ENCODE results near the gene NOL9. TPM values are rescaled to one million over a fixed set of nuclear protein-coding genes. Genes with fewer than 3 reads are reported as not detected.

The NOL9 gene
- polyA plus RNA-seq, 3 donors = 3.7 to 11.5 (median 7.6) TPM

DNA sequence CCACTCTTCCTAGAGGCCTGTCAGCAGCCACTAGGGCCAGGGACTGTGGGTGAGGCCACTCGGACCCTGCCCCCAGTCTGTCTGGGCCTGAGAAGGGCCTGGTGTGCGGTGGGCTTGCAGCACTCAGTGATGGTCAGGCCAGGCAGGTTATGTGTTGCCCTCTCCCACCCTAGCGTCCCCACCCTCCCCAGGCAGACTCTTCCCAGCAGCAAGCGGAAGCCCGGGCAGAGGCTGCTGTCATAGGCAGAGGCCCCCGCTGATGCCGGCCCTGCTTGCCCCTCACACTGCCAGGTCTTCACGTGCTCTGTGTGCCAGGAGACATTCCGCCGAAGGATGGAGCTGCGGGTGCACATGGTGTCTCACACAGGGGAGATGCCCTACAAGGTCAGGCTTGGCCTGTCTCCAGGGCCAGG, 32.1 kb upstream of the NOL9 start:
- Histone ChIP-seq H4K20me1 (ENCODE audit: insufficient read depth, low read length) (peaks cover 97% of the 10 kb centered on the region), H3K9me3 (replicated peaks in 1 of 2; ENCODE audit: control insufficient read depth in 1 of 2, insufficient read depth in 1 of 2, low read length in 2 of 2) (no peaks in the 10 kb centered on the region), H3K4me1 (ENCODE audit: control insufficient read depth in 1 of 2, insufficient read depth in 2 of 2, low read length in 2 of 2) (peaks cover 31 to 33% of the 10 kb centered on the region in 2 donors), H3K36me3 (replicated peaks in 1 of 2; ENCODE audit: control insufficient read depth in 1 of 2, insufficient read depth in 2 of 2, low read length in 2 of 2) (peaks cover 47 to 62% of the 10 kb centered on the region in 2 donors), H3K79me2 (ENCODE audit: insufficient read depth, low read length) (peaks cover 32% of the 10 kb centered on the region), H3K27ac (ENCODE audit: low read depth in 1 of 2, low read length in 2 of 2) (no peak overlapping the region), H3K4me3 (replicated peaks in 1 of 3; ENCODE audit: low read depth in 2 of 3, low read length in 3 of 3) (no peak overlapping the region), H3K27me3 (ENCODE audit: control insufficient read depth in 2 of 2, insufficient read depth in 2 of 2, low read length in 2 of 2) (no peaks in the 10 kb centered on the region), H3K9ac (ENCODE audit: insufficient read depth, low read length, poor library complexity, severe bottlenecking) (no peak overlapping the region), H3K4me2 (replicated peaks; ENCODE audit: extremely low read depth, low read length, poor library complexity, severe bottlenecking) (no peak overlapping the region), H2AFZ (ENCODE audit: insufficient read depth, low read depth, low read length, poor library complexity, severe bottlenecking) (no peak overlapping the region)
- 97% methylated on average over 11 of the region's 11 CpGs for WGBS (ENCODE audit: insufficient coverage)
- intact Hi-C loops (cut with micrococcal nuclease) = no loop called here
- Mint-ChIP-seq H3K9me3 (no peaks in the 10 kb centered on the region), H3K4me3 (no peak overlapping the region), H3K36me3 (peaks cover 43 to 55% of the 10 kb centered on the region in 2 donors), H3K27me3 (ENCODE audit: low read depth in 3 of 3) (no peaks in the 10 kb centered on the region), H3K4me1 (peaks cover 38% of the 10 kb centered on the region), H3K27ac (no peak overlapping the region)
- TF ChIP-seq, protein P1, sequence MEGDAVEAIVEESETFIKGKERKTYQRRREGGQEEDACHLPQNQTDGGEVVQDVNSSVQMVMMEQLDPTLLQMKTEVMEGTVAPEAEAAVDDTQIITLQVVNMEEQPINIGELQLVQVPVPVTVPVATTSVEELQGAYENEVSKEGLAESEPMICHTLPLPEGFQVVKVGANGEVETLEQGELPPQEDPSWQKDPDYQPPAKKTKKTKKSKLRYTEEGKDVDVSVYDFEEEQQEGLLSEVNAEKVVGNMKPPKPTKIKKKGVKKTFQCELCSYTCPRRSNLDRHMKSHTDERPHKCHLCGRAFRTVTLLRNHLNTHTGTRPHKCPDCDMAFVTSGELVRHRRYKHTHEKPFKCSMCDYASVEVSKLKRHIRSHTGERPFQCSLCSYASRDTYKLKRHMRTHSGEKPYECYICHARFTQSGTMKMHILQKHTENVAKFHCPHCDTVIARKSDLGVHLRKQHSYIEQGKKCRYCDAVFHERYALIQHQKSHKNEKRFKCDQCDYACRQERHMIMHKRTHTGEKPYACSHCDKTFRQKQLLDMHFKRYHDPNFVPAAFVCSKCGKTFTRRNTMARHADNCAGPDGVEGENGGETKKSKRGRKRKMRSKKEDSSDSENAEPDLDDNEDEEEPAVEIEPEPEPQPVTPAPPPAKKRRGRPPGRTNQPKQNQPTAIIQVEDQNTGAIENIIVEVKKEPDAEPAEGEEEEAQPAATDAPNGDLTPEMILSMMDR (IDR thresholded peaks at IDR 0.05) = no peak
- DNase-seq = peak in 1 of 3 donors; percentile 10

DNA sequence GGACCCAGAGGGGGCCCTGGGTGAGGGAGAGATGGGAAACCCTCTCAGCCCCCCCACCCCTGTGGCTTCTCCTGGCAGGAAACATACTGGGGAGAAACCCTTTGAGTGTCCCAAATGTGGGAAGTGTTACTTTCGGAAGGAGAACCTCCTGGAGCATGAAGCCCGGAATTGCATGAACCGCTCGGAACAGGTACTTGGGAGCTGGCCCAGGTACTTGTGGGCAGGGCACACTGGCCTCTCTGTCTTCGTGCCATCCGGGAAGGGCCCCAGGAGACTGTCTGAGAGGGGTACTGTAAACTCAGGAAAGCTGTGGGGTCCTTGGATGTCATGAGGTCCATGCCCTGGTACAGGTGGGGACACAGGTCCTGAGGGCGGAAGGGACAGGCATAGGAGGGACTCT, 31.5 kb upstream of the NOL9 start:
- peaks cover 47 to 60% of the 10 kb centered on the region in 2 donors for H3K36me3 ChIP-seq (replicated peaks in 1 of 2; ENCODE audit: control insufficient read depth in 1 of 2, insufficient read depth in 2 of 2, low read length in 2 of 2)
- no peak overlapping the region for H3K4me3 Mint-ChIP-seq
- no peak overlapping the region for H2AFZ ChIP-seq (ENCODE audit: insufficient read depth, low read depth, low read length, poor library complexity, severe bottlenecking)
- no peak overlapping the region for H3K27ac ChIP-seq (ENCODE audit: low read depth in 1 of 2, low read length in 2 of 2)
- H3K79me2 ChIP-seq (ENCODE audit: insufficient read depth, low read length) = peaks cover 38% of the 10 kb centered on the region
- TF ChIP-seq, protein P1 (IDR thresholded peaks at IDR 0.05) = no peak
- intact Hi-C loops (cut with micrococcal nuclease) = no loop called here
- no peak overlapping the region for H3K4me3 ChIP-seq (replicated peaks in 1 of 3; ENCODE audit: low read depth in 2 of 3, low read length in 3 of 3)
- 96% methylated on average over 7 of the region's 7 CpGs for WGBS (ENCODE audit: insufficient coverage)
- H3K4me1 ChIP-seq (ENCODE audit: control insufficient read depth in 1 of 2, insufficient read depth in 2 of 2, low read length in 2 of 2) = peaks cover 31 to 33% of the 10 kb centered on the region in 2 donors
- peaks cover 38% of the 10 kb centered on the region for H3K4me1 Mint-ChIP-seq
- H3K9ac ChIP-seq (ENCODE audit: insufficient read depth, low read length, poor library complexity, severe bottlenecking) = no peak overlapping the region
- no peaks in the 10 kb centered on the region for H3K9me3 ChIP-seq (replicated peaks in 1 of 2; ENCODE audit: control insufficient read depth in 1 of 2, insufficient read depth in 1 of 2, low read length in 2 of 2)
- H3K4me2 ChIP-seq (replicated peaks; ENCODE audit: extremely low read depth, low read length, poor library complexity, severe bottlenecking) = no peak overlapping the region
- peak overlapping the region in 1 of 7 donors; percentile 45 for H3K27ac Mint-ChIP-seq
- H4K20me1 ChIP-seq (ENCODE audit: insufficient read depth, low read length) = peaks cover 97% of the 10 kb centered on the region
- no peaks in the 10 kb centered on the region for H3K9me3 Mint-ChIP-seq
- H3K36me3 Mint-ChIP-seq = peaks cover 43 to 51% of the 10 kb centered on the region in 2 donors
- H3K27me3 Mint-ChIP-seq (ENCODE audit: low read depth in 3 of 3) = no peaks in the 10 kb centered on the region
- H3K27me3 ChIP-seq (ENCODE audit: control insufficient read depth in 2 of 2, insufficient read depth in 2 of 2, low read length in 2 of 2) = no peaks in the 10 kb centered on the region
- no peak for DNase-seq

Measured in CD14-positive monocyte (primary cell).